Measurements from ENCODE around the gene UQCRHL.
A peak's percentile ranks its signal among the peaks of the same experiment; 100 is the strongest.

DNA sequence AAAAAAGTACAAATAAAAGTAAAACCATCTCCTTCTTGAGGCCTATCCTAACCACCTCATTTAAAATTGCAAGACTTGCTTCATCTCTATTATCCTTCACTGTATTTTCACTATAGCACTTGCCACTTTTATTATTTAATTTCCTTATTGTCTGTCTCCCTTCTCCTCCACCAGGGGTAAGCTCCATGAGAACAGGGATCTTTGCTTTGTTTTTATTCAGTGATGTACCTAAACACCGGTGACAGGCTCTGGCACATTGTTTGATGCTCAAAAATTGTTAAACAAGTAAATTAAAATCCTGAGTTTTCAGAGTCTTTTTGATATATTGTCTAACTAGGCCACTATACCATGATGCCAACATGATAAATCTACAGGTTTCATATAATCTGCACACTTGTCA lies 22.8 kb upstream of the UQCRHL start:
- TF ChIP-seq EZH2 (IDR thresholded peaks at IDR 0.05; ENCODE audit: borderline replicate concordance, insufficient read depth, low read depth, low read length, poor library complexity, severe bottlenecking): no peak
- TF ChIP-seq, protein P1, sequence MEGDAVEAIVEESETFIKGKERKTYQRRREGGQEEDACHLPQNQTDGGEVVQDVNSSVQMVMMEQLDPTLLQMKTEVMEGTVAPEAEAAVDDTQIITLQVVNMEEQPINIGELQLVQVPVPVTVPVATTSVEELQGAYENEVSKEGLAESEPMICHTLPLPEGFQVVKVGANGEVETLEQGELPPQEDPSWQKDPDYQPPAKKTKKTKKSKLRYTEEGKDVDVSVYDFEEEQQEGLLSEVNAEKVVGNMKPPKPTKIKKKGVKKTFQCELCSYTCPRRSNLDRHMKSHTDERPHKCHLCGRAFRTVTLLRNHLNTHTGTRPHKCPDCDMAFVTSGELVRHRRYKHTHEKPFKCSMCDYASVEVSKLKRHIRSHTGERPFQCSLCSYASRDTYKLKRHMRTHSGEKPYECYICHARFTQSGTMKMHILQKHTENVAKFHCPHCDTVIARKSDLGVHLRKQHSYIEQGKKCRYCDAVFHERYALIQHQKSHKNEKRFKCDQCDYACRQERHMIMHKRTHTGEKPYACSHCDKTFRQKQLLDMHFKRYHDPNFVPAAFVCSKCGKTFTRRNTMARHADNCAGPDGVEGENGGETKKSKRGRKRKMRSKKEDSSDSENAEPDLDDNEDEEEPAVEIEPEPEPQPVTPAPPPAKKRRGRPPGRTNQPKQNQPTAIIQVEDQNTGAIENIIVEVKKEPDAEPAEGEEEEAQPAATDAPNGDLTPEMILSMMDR (IDR thresholded peaks at IDR 0.05): peak; percentile 18
